ENCODE measurements around the gene DIPK1C.

The DIPK1C gene

DNA sequence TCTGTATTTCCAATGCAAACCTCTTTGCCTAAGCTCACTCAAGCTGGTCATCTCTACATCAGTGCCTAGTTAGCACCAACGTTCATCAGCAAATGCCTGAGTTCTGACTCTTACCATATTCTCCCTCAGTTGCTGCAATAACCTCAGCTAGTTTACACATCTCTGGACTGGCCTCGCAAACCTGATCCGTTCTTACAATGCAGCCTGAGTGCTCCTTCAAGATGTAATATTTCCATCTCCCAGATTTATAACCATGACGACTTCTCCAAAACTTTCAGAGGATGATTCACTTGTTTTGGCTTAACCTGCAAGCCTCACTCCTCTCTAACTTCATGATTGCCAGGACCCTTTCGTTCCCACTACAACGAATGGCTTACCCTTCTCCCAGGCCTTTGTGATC lies 69.7 kb downstream of the DIPK1C start:
- H3K4me2 ChIP-seq (ENCODE audit: low read length): no peak overlapping the region
- H4K12ac ChIP-seq (ENCODE audit: low read depth, low read length): no peak overlapping the region
- no CpG with 5 or more reads among the region's 6 CpGs for WGBS (ENCODE audit: extremely low coverage, insufficient coverage, insufficient read length)
- H2AK5ac ChIP-seq (ENCODE audit: low read length): no peak overlapping the region
- H3K9me3 ChIP-seq (ENCODE audit: insufficient read depth, low read depth, low read length): peaks cover 3% of the 10 kb centered on the region
- no peak overlapping the region for H2BK5ac ChIP-seq (ENCODE audit: low read depth, low read length, poor library complexity)
- H3K36me3 ChIP-seq (ENCODE audit: control insufficient read depth in 1 of 2, insufficient read depth in 2 of 2, low read length in 2 of 2): no peaks in the 10 kb centered on the region
- H2AFZ ChIP-seq (ENCODE audit: insufficient read depth, low read length, poor library complexity): no peak overlapping the region
- H2BK12ac ChIP-seq (ENCODE audit: low read length): no peak overlapping the region
- no peak overlapping the region for H3K18ac ChIP-seq (ENCODE audit: low read length)
- H3K4me3 ChIP-seq (ENCODE audit: low read depth, low read length): no peak overlapping the region
- no peak overlapping the region for H3K23ac ChIP-seq (ENCODE audit: low read length)
- no peak overlapping the region for H2BK120ac ChIP-seq (ENCODE audit: insufficient read depth, low read length, poor library complexity)
- H3K14ac ChIP-seq (ENCODE audit: low read length): no peak overlapping the region
- H4K91ac ChIP-seq (ENCODE audit: low read depth, low read length): no peak overlapping the region
- no peak overlapping the region for H3K9ac ChIP-seq (ENCODE audit: low read length)
- peak in 1 of 2 donors; percentile 3 for DNase-seq
- no peaks in the 10 kb centered on the region for H3K27me3 ChIP-seq (ENCODE audit: insufficient read depth, low read length)
- H3K79me1 ChIP-seq (ENCODE audit: low read length): no peaks in the 10 kb centered on the region
- no peaks in the 10 kb centered on the region for H3K79me2 ChIP-seq (ENCODE audit: control insufficient read depth, insufficient read depth, low read length, poor library complexity)
- no peak overlapping the region for H4K8ac ChIP-seq (ENCODE audit: low read depth, low read length)
- no peak overlapping the region for H3K4ac ChIP-seq (ENCODE audit: low read depth, low read length)
- H3K27ac ChIP-seq (ENCODE audit: low read depth, low read length): no peak overlapping the region
- H3K4me1 ChIP-seq (ENCODE audit: control insufficient read depth in 1 of 2, insufficient read depth in 2 of 2, low read length in 2 of 2): no peaks in the 10 kb centered on the region

Data from trophoblast cell (in vitro differentiated cells and primary cell).